NCI-H748 treated with DMSO at 0.1 percent for 48 hours (cell line): Measurements from ENCODE around the gene ENAH.

Experiments
- DNase-seq: peaks from one replicate; lab custom pipeline; 2025; lab: John Stamatoyannopoulos, UW

ENAH gene

DNA sequence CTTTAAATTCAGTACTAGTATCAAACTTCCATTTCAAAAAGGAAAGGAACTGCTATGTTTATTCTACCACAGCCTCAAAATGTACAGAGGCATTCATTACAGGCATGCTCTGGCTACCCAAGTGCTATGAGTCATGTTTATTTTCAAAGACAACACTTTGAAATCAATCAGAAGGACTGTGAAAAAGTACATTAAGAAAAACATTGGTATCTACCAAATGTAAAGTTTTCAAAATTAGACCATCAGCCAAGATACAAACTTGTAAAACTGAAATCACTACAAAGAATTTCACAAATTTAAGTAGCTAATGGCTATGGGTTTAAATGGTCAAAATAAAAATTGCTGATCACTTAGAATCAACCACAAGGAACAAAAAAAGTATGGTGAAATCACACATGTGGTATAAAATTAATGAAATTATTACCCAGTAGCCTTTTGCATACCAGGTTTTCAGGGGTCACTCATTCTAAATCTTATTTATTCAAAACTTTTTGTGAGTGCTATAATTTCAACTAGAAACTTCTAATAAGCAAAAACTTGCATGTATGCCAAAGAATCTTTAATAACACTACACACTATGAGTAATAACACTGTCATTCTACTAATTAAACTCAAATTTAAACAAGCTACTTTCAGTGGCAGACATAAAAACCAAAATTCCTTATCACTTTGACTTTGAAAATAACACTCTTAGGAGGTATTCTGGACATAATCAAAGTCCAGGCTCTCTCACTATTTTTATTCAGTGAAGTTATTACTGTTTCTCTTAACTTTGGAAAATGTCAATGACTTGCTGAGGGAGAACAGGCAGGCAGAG, 49.2 kb downstream of the ENAH start:
- DNase-seq: no peak

DNA sequence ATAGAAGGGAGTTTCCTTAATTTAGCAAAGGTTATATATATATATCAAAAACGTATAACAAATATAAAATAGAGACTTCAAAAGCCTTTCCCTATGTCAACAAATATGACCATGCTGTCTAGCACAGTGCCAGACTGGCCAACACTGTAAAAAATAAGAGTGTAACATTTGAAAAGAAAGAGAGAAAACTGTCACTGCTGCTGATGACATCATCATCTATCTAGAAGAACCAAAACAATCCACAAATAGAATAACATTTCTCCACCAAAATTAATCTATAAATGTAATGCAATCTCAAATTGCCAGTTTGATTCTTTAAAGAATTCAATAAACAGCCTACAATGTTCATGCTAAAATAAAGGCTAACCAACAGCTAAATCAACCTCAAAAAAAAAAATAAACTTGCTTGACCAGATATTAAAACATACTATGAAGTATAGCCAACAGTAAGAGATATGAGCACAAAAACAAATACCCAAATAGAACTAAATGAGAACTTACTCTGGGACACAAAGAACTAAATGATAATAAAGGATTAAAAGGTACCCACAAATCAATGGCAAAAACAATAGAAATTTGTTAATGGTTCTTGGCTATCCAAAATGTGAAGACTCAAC, 50.2 kb downstream of the ENAH start:
- DNase-seq: no peak

DNA sequence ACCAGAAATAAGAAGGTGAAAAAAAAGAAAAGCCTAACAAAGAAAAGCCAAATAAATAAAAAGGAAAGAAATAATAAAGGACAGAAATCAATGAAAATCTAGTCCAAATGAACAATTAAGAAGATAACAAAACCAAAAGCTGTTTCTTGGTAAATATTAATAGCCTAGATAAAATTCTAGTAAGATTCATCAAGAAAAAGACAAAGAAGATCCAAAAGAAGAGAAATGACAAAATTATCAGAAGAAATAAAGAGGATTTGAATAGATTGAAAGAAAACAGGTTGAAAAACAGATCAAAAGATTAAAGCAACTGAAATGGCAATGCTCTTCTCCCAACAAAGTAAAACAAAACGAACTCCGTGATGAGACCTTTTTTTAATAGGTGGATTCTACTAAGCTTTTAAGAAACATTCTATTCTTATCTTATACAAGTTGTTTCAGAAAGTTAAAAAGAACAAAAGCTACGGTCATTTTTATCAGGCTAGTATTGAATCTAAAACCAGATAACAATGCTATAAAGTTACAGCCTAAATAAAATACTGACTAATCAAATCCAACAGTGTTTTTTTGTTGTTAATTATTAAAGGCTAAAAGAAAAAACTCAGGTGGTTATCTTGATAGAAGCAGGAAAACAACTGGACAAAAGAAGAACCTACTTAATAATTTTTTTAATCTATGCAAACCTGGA, 50.9 kb downstream of the ENAH start:
- no peak for DNase-seq

DNA sequence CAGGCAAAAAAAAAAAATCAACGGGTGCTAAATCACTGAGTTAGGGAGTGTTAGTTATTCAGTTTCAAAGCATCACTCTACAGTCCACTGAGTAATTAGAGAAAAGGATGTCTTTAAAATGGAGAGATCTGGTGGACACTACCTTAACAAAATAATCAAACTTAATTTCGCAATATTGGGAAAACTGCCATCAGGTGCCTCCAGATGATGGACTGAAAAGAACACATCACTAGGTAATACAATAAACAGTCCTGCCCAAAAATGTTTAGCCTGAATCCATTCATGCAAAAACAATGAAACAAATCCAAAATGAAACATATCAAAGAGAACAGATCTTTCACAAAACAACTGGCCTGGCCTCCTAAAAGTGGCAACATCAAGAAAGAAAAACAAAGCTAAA, 54.1 kb downstream of the ENAH start:
- no peak for DNase-seq

DNA sequence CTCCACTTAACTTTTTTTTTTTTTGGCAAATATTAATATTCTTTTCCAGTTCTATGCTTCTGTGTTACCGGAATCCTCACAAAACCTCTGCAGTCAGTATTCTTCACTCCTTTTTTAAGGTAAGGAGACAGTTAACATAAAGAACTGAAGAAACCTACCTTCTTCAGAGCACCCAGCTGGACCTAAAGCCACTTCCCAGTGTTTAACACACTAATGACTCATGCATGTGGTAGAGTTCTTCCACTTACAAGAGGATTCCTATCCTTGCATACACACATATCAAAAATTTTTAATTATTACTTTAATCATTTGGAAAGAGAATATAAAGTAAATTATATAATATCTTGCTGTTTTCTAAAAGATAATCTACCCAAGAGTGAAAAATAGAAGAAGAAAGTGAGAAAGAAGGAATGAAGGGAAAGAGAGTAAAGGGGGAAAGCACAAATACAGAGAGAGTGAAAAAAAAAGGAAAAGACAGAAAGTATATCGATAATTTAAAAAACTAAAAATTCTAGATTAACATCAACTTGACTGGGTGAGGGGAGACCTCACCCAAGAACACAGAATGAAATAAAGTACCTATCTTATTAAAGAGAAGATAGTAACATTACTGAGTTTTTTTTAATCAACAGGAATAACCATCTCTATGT, 54.9 kb downstream of the ENAH start:
- DNase-seq: no peak

DNA sequence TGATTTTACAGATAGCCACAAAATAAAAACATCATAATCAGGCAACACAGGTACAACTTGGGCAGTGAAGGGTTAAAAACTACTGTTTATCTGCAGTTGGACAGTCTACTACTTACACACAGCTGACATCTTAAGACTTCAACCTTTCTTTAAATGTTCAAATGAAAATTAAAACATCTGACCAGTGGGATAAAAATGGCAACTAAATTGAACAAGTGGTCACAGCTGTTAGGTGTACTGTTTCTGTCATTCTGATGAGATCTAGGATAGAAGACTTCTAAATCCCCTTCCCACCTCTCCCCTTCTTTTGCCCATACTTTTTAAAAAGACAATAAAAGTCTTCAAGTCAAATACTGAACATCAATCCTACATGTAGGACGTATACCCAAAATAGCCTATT, 56.2 kb downstream of the ENAH start:
- DNase-seq: no peak

DNA sequence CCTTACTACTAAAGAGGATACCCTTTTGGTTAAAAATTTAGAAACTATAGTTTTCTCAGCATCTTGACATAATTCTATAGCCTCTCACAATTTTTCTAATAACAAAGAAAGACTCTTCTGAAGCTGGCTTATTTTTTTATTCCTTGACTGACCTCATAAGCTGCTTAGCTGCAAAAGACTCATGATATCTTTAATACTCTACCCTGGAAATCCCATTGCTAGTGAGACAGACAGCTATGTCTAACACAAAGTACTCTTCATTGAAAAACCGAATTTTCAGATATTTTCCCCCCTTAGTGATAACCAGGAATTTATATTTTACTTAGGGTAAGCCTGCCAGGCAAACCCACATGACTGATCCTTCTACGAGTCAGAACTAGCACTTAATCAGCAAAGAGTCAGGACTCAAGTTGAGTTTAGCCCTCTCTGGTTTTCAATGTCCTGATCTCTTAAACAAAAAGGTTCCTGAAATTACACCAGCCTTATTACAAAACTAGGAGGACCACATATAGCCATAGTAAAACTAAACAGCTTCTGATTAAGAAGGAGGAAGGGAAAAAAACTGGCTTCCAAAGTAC, 56.9 kb downstream of the ENAH start:
- DNase-seq: no peak

DNA sequence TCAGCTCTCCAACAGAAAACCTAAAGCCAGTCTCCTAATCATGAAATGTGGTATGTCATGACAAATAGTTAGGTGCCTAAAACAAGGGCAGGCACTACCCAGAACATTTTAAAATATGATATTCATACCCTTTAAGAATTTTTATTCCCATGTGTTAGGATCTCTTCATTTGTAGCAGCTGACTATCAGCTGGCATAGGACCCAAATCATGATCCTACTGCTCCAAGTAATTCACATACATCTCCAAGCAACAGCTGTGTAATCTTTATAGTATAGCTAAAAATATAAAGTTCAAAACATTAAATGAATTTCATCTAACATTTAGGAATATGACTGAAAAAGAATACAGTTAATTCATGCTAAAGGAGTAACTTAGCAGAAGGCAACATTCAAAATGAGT, 57.5 kb downstream of the ENAH start:
- no peak for DNase-seq

DNA sequence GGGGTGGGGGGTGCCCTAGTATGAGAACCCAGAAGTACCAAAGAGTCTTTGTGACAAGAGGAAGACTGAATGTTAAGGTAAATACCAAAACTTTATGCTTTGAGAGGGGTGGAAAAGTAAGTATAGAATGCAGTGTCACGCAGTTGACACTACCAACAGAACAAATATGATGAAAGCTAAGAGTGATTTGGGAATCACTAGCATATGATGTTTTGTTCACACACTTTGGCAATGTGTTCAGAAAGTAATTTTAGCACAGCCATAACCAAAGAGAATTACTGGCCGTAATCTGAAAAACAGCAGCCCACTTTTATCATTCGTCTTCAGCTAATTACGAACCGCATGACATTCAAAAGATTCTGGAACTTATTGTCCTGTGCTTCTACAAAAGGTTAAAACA, 59.5 kb downstream of the ENAH start:
- DNase-seq: no peak

DNA sequence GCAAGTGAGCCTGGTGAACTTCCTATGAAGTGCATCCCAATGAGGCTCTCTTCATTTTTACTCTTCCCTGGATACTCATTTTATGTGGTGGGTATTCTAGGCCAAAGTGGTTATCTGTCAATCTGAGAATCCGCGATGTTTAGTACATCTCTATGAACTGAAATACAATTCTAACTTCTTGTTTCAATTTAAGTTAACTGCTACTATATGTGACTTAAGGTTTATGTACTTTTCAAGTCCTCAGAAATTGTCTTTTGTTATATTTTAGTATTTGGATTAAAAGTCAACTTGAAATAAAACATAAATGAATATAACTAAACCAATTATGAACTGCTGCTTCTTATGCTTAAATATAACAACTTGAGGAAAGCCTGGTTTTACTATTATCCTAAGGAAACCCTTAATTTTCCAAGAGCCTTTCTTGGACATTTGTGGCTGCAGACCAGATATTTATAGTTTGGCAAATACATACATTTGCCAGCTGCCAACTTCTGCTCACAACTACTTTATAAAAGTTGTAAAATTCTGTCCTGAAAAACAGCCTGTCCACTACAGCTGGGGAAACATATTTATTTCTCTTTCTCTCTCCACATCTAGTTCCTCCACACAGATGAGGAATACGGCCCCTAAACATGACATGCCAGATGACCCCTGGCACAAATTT, 60.4 kb downstream of the ENAH start:
- no peak for DNase-seq

DNA sequence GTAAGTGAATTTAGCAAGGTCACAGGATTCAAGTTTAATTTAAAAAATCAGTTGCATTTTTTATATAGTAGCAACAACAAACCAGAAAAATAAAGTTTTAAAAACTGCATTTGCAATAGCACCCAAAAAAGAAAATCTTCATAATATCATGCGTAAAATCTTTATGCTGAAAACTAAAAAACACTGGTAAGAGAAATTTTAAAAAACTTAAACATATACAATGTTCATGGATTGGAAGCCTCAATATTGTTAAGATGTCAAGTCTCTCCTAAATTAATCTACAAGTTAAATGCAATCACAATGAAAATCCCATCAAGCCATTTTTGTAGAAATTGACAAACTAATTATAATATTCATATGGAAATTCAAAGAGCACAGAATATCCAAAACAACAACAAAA, 65.6 kb downstream of the ENAH start:
- no peak for DNase-seq

DNA sequence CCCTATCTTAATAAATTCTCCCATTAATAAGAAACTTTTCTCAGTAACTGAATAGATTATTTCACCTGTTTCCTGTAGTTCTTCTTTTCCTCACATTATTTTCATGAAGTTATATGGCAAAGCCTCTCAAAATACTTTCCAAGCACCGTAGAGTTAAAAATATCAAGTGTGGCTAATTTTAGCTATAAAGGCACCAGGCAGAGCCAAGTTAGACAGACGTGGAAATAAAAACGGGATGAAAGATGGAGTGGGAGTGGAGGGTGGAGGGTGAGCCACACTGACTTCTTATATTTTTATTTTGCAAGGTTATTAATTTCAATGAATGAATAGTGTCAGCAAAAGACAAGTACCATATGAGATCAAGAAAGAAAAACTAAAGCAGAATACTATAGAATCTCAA, 71.7 kb downstream of the ENAH start:
- no peak for DNase-seq

DNA sequence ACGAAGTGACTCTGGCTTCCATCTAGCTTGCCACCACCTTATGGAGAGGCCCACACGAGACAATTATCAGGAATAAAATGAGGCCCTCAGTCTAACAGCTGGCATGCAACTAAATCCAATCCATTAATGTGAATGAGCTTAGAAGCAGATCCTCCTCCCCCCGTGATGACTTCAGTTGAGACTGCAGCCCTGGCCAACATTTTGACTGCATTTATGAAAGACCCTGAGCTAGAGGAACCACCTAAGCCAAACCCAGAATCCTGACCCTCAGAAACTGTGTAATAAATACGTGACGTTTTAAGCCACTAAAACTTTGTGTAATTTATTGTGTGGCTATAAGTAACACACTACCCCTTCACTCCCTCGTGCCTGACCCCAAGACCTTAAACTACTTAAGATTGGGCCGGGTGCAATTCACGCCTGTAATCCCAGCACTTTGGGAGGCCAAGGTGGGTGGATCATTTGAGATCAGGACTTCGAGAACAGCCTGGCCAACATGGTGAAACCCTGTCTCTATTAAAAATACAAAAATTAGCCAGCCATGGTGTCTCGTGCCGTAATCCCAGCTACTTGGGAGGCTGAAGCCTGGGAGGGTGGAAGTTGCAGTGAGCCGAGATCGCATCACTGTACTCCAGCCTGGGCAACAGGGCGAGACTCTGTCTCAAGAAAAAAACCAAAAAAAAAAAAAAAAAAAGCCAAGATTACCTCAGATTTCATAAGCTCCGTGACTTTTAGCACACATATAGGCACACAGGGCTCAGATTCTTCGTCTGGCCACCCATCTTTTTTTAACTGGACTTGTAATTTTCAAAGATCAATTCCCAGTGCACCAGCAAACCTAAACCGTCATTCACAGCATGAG, 72.5 kb downstream of the ENAH start:
- no peak for DNase-seq

DNA sequence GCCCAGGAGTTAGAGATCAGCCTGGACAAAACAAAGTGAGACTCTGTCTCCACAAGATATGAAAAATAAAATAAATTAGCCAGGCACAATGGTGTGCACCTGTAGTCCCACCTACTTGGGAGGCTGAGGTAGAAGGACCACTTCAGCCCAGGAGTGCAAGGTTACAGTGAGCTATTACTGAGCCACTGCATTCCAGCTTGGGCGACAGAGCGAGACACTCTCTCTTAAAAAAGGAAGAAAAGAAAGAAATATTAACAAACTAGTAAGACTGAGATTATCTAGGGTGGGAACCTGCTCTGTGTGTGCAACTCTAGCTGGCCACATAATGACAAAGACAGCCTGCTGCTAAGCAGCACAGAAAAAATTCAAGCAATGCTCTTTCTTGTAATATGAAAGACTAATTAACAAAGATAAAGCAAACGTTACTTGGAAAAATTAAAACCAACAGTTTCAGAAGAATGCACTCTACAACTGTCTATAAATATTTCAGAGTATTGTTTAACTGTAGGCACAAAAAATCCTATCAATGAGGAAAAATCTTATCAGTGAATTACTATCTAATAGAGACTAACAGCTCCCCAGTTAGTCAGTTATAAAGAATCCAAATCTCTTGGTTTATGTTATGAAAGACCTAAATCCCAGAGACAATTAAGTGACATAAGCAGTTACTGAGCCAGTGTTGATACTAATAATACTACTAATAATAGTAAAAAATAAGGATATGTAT, 74.5 kb downstream of the ENAH start:
- DNase-seq: no peak

DNA sequence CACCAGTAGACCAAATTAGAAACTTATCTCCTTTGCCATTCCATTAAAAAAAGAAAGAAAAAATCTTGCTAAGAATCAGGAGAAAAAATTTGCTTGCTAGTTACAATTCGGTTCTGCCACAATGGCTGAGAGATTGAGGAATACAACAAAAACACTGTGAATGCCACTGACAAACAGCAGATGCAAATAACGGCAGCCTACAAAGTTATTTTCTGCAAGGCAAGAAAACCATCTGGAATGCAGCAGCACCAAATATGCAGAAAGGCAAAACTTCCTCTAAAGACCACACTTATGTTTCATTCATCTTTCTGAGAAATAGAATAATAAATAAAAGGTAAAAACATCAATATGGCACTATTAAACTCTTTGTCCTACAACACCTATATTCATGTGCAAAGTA, 75.7 kb downstream of the ENAH start:
- DNase-seq: no peak

DNA sequence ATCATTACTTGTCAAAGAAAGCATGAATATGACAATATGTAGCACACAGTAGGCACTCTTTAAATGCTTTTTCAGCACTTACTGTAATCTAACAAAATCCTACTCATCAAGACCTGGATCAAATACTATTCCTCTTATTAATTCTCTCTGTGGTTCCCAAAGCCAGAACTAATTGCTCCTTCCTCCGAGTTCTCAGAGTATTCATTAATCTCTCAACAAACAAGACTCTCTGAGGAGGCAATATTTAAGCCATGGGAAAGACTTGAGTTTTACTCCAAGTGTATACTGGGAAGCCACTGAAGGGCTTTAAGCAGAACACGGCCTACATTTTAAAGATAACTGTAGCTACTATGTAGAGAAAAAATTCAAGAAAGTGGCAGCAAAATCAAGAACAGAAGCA, 79.7 kb downstream of the ENAH start:
- no peak for DNase-seq

DNA sequence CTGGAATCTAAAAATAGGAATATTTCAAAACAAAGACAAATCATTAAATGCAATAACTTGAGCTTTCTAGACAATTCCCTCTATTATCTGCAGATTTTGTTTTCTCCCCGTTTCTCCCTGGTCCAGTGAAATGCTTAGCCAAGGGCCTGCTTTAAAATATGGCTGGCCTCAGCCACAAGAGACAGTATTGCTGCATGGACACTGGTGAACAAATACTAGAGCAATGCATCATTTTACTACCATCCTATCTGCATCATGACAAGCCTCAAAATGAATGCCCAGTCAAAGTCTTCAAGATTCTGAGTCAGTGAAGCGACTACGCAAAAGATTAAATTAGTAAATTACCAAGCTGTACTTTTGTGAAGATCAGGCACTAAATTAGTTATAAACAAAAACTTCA, 80.5 kb downstream of the ENAH start:
- DNase-seq: no peak

DNA sequence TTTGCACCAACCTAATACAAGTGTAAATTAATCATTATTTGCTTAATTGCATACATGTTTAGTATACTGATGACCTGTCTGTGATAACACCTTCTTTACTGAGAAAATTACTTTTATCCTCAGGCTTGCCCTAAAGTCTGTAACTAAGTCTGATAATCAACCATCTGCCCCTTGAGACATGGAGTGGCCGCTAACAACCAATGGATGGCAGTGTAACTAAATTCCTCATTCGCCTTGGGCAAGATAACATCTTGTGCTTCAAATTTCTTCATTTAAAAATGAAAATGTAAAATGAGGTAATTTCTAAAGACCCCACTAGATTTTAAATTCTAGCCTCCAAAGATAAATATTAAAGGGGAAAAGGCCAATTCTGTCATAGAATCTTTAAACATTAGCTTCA, 85.1 kb downstream of the ENAH start:
- no peak for DNase-seq

DNA sequence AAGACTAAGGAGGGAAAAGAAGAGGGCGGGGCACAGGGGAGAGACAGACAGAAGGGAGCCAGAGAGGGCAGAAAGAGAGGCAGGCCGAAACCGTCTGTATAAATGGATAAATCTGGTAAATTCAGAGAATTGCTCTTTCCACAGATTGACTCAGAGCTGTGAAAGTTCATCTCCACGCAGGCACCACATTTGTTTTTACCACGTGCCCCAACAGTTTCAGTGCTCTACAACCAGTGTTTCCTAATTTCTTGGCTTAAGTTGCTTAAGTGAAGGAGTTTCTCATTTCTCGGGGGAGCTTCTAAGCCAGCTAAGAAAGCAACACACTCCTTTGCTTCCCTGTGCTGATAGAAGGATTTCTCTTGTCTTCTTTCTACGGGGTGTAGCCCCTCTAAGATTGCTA, 87.1 kb downstream of the ENAH start:
- no peak for DNase-seq

DNA sequence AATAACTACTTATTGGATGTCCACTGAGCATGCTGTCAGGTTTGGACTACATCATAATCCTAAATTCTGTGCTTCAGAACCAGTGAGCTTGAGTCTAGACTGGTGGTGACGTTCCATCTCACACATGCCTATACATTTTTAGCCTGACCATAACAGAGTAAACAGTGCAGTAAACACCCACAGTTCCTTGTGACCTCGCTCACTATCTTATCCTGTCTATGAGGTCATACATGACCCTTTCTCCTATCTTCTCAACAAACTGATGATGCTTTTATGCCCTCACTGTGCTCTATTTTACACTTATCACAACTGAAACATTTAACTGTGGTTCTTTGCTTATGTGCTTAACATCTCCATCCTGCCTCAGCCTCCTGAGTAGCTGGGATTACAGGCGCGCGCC, 91.2 kb downstream of the ENAH start:
- DNase-seq: no peak
